Measurements from ENCODE around the gene TMEM181. TPM values are rescaled to one million over a fixed set of nuclear protein-coding genes. Genes with fewer than 3 reads are reported as not detected.

Gene TMEM181
- total and polyA plus RNA-seq, 4 experiments from 2014 or later, result 4.3 to 28.0 (median 17.1) TPM

- no peak for DNase-seq
- Histone ChIP-seq H3K4me3 (ENCODE audit: low read length in 2 of 2) (no peak overlapping the region), H3K36me3 (ENCODE audit: insufficient read depth, low read length) (no peaks in the 10 kb centered on the region), H3K4me1 (ENCODE audit: insufficient read depth, low read length) (no peaks in the 10 kb centered on the region), H3K27me3 (ENCODE audit: insufficient read depth, low read length) (no peaks in the 10 kb centered on the region), H3K9me3 (ENCODE audit: control insufficient read depth in 1 of 2, low read length in 2 of 2) (no peaks in the 10 kb centered on the region), H3K27ac (ENCODE audit: low read depth, low read length) (no peak overlapping the region)
- ChIA-PET POLR2A (ENCODE audit: partially characterized antibody) (interaction anchor here (0.7 to 1.0 kb wide), 2 partner anchors 9 to 33 kb away, joined by 3 read pairs; partner anchors contain the start of gene DYNLT1), CTCF (ENCODE audit: partially characterized antibody) (interaction anchor here (0.7 to 2.5 kb wide), 3 partner anchors 16 to 18 kb away, joined by 4 to 9 read pairs (median 4); no protein-coding TSS in a partner anchor)
- Mint-ChIP-seq H3K27ac (peak overlapping the region in 2 of 7 donors; percentile 43 to 48), H3K36me3 (peaks cover 35 to 55% of the 10 kb centered on the region in 2 donors), H3K4me1 (peaks cover 4 to 13% (median 8%) of the 10 kb centered on the region in 4 donors), H3K9me3 (no peaks in the 10 kb centered on the region), H3K4me3 (no peak overlapping the region), H3K27me3 (no peaks in the 10 kb centered on the region)
- intact Hi-C loops (cut with micrococcal nuclease), result no loop called here
Measured at GRCh38 chr6:158677906-158678578, 118.2 kb downstream of the TMEM181 start.

DNA sequence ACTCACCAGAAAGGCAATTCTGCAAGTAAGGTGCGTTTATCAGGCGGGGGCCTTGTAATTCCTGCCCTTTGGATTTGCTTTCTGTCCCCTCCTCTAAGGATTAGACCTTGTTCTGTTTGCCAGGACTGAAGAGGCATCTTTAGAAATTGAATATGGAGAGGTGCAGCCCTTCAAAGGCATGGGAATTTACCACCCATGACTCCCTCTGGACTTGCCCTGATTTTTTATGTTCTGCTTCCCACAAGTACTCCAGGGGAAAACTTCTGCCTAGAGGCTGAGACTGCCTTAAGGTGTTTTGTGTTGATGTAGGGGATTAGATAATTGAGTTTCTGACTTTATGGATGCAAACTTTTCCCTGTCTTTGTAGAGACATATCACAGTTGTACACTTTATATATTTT lies 120.1 kb downstream of the TMEM181 start:
- no peaks in the 10 kb centered on the region for H3K27me3 ChIP-seq (ENCODE audit: insufficient read depth, low read length)
- H3K4me3 Mint-ChIP-seq, result no peak overlapping the region
- peaks cover 6% of the 10 kb centered on the region for H3K36me3 ChIP-seq (ENCODE audit: insufficient read depth, low read length)
- H3K9me3 ChIP-seq (ENCODE audit: control insufficient read depth in 1 of 2, low read length in 2 of 2), result no peaks in the 10 kb centered on the region
- intact Hi-C loops (cut with micrococcal nuclease), result no loop called here
- no peak overlapping the region for H3K27ac ChIP-seq (ENCODE audit: low read depth, low read length)
- DNase-seq, result no peak
- H3K36me3 Mint-ChIP-seq, result peaks cover 37 to 60% of the 10 kb centered on the region in 2 donors
- CTCF ChIA-PET (ENCODE audit: partially characterized antibody), result interaction anchor here (1.6 to 2.5 kb wide), 2 partner anchors 11 to 20 kb away, joined by 6 to 9 read pairs; no protein-coding TSS in a partner anchor
- peaks cover 14 to 25% (median 21%) of the 10 kb centered on the region in 4 donors for H3K4me1 Mint-ChIP-seq
- H3K27me3 Mint-ChIP-seq, result no peaks in the 10 kb centered on the region
- peak overlapping the region in 3 of 7 donors; percentile 10 to 80 (median 53) for H3K27ac Mint-ChIP-seq
- POLR2A ChIA-PET (ENCODE audit: partially characterized antibody), result no interaction called here
- no peaks in the 10 kb centered on the region for H3K9me3 Mint-ChIP-seq
- H3K4me3 ChIP-seq (ENCODE audit: low read length in 2 of 2), result no peak overlapping the region
- peaks cover 4% of the 10 kb centered on the region for H3K4me1 ChIP-seq (ENCODE audit: insufficient read depth, low read length)

- H3K27ac Mint-ChIP-seq, result peak overlapping the region in 5 of 7 donors; percentile 3 to 52 (median 19)
- no peak overlapping the region for H3K4me3 Mint-ChIP-seq
- CTCF ChIA-PET (ENCODE audit: partially characterized antibody), result interaction anchor here (0.6 to 2.5 kb wide), 2 partner anchors 20 to 216 kb away, joined by 4 to 9 read pairs; no protein-coding TSS in a partner anchor
- H3K4me1 ChIP-seq (ENCODE audit: insufficient read depth, low read length), result peaks cover 9% of the 10 kb centered on the region
- H3K9me3 ChIP-seq (ENCODE audit: control insufficient read depth in 1 of 2, low read length in 2 of 2), result no peaks in the 10 kb centered on the region
- peaks cover 14 to 26% (median 24%) of the 10 kb centered on the region in 4 donors for H3K4me1 Mint-ChIP-seq
- no peaks in the 10 kb centered on the region for H3K27me3 ChIP-seq (ENCODE audit: insufficient read depth, low read length)
- H3K27ac ChIP-seq (ENCODE audit: low read depth, low read length), result no peak overlapping the region
- intact Hi-C loops (cut with micrococcal nuclease), result no loop called here
- DNase-seq, result no peak
- H3K4me3 ChIP-seq (ENCODE audit: low read length in 2 of 2), result no peak overlapping the region
- H3K36me3 Mint-ChIP-seq, result peaks cover 33 to 57% of the 10 kb centered on the region in 2 donors
- H3K36me3 ChIP-seq (ENCODE audit: insufficient read depth, low read length), result peaks cover 6% of the 10 kb centered on the region
- POLR2A ChIA-PET (ENCODE audit: partially characterized antibody), result no interaction called here
- H3K9me3 Mint-ChIP-seq, result no peaks in the 10 kb centered on the region
- H3K27me3 Mint-ChIP-seq, result no peaks in the 10 kb centered on the region
Measured at GRCh38 chr6:158680481-158680880, 120.6 kb downstream of the TMEM181 start.

DNA sequence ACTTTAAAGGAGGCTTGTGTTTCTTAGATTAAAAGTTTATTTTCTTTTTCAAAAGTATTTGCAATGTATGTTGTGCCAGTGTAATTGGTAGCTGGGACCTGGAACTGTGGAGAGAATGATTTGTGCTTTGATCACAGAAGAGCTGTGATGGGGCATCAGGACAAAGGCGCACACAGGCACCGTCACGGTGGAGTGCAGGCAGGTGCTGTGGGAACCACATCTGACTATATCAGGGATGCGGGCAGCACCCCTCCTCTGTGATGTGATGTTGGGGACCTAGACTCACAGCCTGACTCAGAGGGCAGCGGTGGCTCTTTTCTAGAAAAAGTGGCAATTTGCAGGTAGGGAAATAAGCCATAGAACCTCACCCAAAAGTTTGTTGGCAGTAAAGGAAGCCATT lies 124.4 kb downstream of the TMEM181 start:
- no peak overlapping the region for H3K27ac ChIP-seq (ENCODE audit: low read depth, low read length)
- ChIA-PET POLR2A (ENCODE audit: partially characterized antibody) (interaction anchor here (0.7 kb wide), 1 partner anchor 539 kb away, joined by 5 read pairs; no protein-coding TSS in a partner anchor), CTCF (ENCODE audit: partially characterized antibody) (interaction anchor here (0.7 to 1.8 kb wide), 5 partner anchors 14 to 117 kb away, joined by 3 to 6 read pairs (median 3); no protein-coding TSS in a partner anchor)
- H3K4me1 Mint-ChIP-seq, result peaks cover 42 to 62% (median 52%) of the 10 kb centered on the region in 4 donors
- peak overlapping the region; percentile 1 to 100 (median 83) for H3K27ac Mint-ChIP-seq
- H3K36me3 ChIP-seq (ENCODE audit: insufficient read depth, low read length), result peaks cover 6% of the 10 kb centered on the region
- H3K9me3 Mint-ChIP-seq, result peaks cover 0 to 2% (median 0%) of the 10 kb centered on the region in 8 donors
- peaks cover 33 to 56% of the 10 kb centered on the region in 2 donors for H3K36me3 Mint-ChIP-seq
- no peak overlapping the region for H3K4me3 ChIP-seq (ENCODE audit: low read length in 2 of 2)
- no peaks in the 10 kb centered on the region for H3K27me3 ChIP-seq (ENCODE audit: insufficient read depth, low read length)
- H3K27me3 Mint-ChIP-seq, result no peaks in the 10 kb centered on the region
- H3K4me1 ChIP-seq (ENCODE audit: insufficient read depth, low read length), result peaks cover 47% of the 10 kb centered on the region
- peak overlapping the region in 1 of 8 donors; percentile 18 for H3K4me3 Mint-ChIP-seq
- intact Hi-C loops (cut with micrococcal nuclease), result no loop called here
- no peak for DNase-seq
- no peaks in the 10 kb centered on the region for H3K9me3 ChIP-seq (ENCODE audit: control insufficient read depth in 1 of 2, low read length in 2 of 2)

DNA sequence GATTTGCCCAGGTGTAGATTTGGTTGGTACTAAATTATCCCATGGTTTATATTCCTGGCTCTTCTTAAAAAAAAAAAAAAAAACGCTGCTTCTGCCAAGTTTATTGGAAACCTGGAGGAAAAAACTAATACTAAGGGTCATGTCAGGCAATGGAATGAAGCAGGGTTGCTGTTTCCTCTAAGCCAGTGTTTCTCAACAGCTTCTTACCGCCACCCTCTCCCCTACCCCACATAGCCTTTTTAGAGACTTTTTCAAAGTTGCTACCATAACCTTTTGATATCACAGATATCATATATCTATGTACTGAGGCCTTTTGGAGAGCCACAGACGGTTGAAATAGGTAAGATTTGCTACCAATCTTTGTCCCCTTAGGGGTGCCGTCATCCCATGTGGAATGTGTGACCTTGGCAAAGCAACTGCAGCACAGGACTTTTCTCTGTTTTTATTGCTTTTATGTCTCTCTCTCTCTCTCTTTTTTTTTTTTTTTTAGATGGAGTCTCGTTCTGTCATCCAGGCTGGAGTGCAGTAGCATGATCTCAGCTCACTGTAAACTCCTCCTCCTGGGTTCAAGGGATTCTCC lies 124.9 kb downstream of the TMEM181 start:
- Histone ChIP-seq H3K9me3 (ENCODE audit: control insufficient read depth in 1 of 2, low read length in 2 of 2) (no peaks in the 10 kb centered on the region), H3K27me3 (ENCODE audit: insufficient read depth, low read length) (no peaks in the 10 kb centered on the region), H3K27ac (ENCODE audit: low read depth, low read length) (no peak overlapping the region), H3K36me3 (ENCODE audit: insufficient read depth, low read length) (peaks cover 6% of the 10 kb centered on the region), H3K4me3 (ENCODE audit: low read length in 2 of 2) (no peak overlapping the region), H3K4me1 (ENCODE audit: insufficient read depth, low read length) (peaks cover 52% of the 10 kb centered on the region)
- intact Hi-C loops (cut with micrococcal nuclease), result no loop called here
- no peak for DNase-seq
- peaks cover 33 to 52% of the 10 kb centered on the region in 2 donors for H3K36me3 Mint-ChIP-seq
- POLR2A ChIA-PET (ENCODE audit: partially characterized antibody), result interaction anchor here (0.7 kb wide), 1 partner anchor 539 kb away, joined by 5 read pairs; no protein-coding TSS in a partner anchor
- H3K27me3 Mint-ChIP-seq, result no peaks in the 10 kb centered on the region
- peak overlapping the region; percentile 1 to 100 (median 80) for H3K27ac Mint-ChIP-seq
- CTCF ChIA-PET (ENCODE audit: partially characterized antibody), result interaction anchor here (0.7 to 1.8 kb wide), 7 partner anchors 14 to 457 kb away, joined by 3 to 6 read pairs (median 3); no protein-coding TSS in a partner anchor
- no peak overlapping the region for H3K4me3 Mint-ChIP-seq
- H3K4me1 Mint-ChIP-seq, result peaks cover 41 to 66% (median 52%) of the 10 kb centered on the region in 4 donors
- H3K9me3 Mint-ChIP-seq, result peaks cover 0 to 2% (median 0%) of the 10 kb centered on the region in 8 donors

Small RNA genes lying within 50 kb of the gene (microRNA-seq; reads per million reads assigned to microRNA genes)
- not detected for gene MIR7161 (ENCODE audit: borderline microRNAs expressed, borderline number of aligned reads, borderline replicate concordance)

Other genes with a start within 250 kb of the TMEM181 start
- 10 to 100 TPM; 85.9 to 94.1 TPM for gene TULP4, start 247.6 kb upstream of the TMEM181 start, total RNA-seq
- 10 to 100 TPM; 14.8 to 41.2 TPM for gene TULP4, start 247.6 kb upstream of the TMEM181 start, polyA plus RNA-seq
- 10 to 100 TPM; 78.8 to 90.4 TPM for gene DYNLT1, start 84.7 kb downstream of the TMEM181 start, total RNA-seq
- 100 to 1,000 TPM in 1 of 2 donors, 10 to 100 TPM in 1; 93.8 to 105 TPM for gene DYNLT1, start 84.7 kb downstream of the TMEM181 start, polyA plus RNA-seq
- gene SYTL3, start 90.0 kb downstream of the TMEM181 start, total RNA-seq, result 10 to 100 TPM; 22.2 to 24.3 TPM
- gene SYTL3, start 90.0 kb downstream of the TMEM181 start, polyA plus RNA-seq, result 10 to 100 TPM; 11.9 to 13.3 TPM

Data from CD4-positive, alpha-beta memory T cell (primary cell).